AG09309 (cell line): Measurements from ENCODE around the gene TMEM134.

Source experiments
- DNase-seq: peaks from one replicate; pipeline ENCODE4 v3.0.0-alpha.2; 2010; ENCODE audit warnings: low read depth
- H3K4me3 ChIP-seq: 2 replicates; pipeline ENCODE4 v1.5.1; 2011; ENCODE audit warnings: mild to moderate bottlenecking, low read depth, low read length, moderate library complexity; ENCODE audit not compliant: control insufficient read depth
- TF ChIP-seq, protein P1 (sequence below): IDR thresholded peaks from 2 replicates; pipeline ENCODE4 v1.5.1; 2011; ENCODE audit warnings: mild to moderate bottlenecking, low read depth, low read length, inconsistent platforms; ENCODE audit not compliant: insufficient read depth, control insufficient read depth; ENCODE audit errors: missing control alignments

TMEM134 gene

DNA sequence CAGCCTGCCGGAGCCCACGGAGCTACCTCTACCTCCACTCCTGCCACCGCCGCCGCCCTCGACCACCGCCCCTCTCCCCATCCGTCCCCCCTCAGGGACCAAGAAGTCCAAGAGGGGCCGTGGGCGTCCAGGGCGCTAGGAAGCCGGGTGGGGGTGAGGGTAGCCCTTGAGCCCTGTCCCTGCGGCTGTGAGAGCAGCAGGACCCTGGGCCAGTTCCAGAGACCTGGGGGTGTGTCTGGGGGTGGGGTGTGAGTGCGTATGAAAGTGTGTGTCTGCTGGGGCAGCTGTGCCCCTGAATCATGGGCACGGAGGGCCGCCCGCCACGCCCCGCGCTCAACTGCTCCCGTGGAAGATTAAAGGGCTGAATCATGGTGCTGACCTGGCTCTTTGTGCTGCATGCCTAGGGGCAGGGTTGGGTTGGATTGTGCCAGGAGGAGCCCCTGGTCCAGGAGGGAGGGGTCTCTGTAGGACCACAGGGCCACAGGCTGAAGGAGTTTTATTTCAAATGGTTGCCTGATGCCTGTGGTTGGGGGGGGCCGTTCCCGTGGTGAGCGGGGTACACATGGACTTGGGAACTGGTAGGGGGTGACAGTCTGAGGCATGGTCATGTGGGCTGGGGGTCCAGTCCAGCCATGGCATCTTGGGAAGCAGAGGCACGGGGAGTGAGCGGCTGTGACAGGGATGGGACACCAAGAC lies 33.9 kb downstream of the TMEM134 start:
- no peak for DNase-seq
- H3K4me3 ChIP-seq = no peak overlapping the region
- TF ChIP-seq, protein P1, sequence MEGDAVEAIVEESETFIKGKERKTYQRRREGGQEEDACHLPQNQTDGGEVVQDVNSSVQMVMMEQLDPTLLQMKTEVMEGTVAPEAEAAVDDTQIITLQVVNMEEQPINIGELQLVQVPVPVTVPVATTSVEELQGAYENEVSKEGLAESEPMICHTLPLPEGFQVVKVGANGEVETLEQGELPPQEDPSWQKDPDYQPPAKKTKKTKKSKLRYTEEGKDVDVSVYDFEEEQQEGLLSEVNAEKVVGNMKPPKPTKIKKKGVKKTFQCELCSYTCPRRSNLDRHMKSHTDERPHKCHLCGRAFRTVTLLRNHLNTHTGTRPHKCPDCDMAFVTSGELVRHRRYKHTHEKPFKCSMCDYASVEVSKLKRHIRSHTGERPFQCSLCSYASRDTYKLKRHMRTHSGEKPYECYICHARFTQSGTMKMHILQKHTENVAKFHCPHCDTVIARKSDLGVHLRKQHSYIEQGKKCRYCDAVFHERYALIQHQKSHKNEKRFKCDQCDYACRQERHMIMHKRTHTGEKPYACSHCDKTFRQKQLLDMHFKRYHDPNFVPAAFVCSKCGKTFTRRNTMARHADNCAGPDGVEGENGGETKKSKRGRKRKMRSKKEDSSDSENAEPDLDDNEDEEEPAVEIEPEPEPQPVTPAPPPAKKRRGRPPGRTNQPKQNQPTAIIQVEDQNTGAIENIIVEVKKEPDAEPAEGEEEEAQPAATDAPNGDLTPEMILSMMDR = no peak

GRCh38 chr11:67434395-67434881 lies 34.6 kb downstream of the TMEM134 start:
- TF ChIP-seq, protein P1 = no peak
- no peak overlapping the region for H3K4me3 ChIP-seq
- no peak for DNase-seq

DNA sequence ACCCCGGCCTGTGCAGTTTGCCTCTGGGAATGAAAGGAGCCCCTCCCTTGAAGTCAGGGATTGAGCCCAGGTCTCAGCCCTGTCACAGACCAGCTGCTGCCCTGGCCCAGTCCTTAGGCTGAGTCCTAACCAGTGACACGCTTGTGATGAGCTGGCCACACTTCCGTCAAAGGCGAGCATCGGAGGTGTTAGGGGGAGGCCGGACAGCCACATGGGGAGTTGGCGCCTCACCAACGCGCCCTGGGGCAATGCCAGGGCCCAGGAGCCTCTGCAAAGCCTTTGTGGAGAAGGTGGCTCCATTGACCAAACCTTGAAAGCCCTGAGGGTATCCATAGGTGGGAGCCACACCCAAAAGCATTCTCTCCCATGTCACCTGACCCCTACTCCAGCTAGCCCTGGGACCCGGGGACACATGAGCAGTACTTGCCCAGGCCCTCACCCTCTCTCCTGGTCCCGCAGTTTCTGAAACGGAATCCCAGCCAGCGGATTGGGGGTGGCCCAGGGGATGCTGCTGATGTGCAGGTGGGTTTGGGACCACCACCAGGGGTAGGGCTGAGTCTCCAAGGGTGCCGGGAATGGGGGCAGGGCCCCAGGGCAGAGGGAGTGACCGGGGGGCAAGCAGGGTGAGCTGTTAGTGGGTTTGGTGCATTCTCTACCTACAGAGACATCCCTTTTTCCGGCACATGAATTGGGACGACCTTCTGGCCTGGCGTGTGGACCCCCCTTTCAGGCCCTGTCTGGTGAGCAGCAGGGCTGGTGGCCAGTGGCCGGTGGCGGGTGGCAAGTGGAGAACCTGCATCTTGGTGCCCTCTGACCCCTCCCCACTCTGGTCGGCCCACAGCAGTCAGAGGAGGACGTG lies 35.3 kb downstream of the TMEM134 start:
- TF ChIP-seq, protein P1 = no peak
- H3K4me3 ChIP-seq = no peak overlapping the region
- DNase-seq = no peak

- no peak for DNase-seq
- no peak overlapping the region for H3K4me3 ChIP-seq
- TF ChIP-seq, protein P1 = no peak
Measured at GRCh38 chr11:67432655-67433349, 36.2 kb downstream of the TMEM134 start.

DNA sequence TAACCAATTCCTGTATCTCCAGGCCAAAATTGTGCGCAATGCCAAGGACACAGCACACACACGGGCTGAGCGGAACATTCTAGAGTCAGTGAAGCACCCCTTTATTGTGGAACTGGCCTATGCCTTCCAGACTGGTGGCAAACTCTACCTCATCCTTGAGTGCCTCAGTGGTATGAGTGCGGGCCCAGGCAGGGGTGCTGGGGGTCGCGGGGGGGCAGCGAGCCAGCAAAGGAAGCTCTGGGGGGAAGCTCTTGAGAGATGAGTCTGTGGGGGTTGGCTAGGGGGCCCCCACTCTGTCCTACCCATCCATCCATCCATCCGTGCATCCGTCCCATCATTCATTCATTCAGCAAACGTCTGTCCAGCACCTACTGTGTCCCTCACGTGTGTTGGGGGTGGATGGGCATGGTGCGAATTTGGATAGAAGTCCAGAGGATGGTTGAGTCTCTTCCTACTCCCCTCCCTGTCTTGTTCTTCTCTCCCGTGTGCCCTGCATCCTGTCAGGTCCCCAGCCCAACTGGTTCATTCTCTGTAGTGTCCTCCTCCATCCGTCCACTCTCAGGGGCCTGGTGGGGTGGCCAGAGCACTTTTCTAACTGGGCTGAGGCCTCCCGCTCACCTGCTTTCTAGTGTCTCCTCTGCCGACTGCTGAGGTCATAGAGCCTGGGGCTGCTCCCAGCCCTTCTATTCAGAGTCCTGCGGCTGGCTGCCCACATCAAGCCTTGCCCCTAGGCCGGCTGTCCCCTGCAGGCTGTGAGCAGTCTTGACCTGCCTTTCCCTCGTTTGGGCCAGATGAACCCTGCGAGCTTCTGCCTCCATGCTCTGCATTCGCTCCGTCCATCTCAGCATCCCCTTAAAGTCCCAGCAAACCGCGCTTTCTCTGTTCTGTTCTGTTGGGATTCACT lies 37.5 kb downstream of the TMEM134 start:
- no peak overlapping the region for H3K4me3 ChIP-seq
- TF ChIP-seq, protein P1 = no peak
- DNase-seq = no peak
